ENCODE results near the gene TTF2.

The TTF2 gene

DNA sequence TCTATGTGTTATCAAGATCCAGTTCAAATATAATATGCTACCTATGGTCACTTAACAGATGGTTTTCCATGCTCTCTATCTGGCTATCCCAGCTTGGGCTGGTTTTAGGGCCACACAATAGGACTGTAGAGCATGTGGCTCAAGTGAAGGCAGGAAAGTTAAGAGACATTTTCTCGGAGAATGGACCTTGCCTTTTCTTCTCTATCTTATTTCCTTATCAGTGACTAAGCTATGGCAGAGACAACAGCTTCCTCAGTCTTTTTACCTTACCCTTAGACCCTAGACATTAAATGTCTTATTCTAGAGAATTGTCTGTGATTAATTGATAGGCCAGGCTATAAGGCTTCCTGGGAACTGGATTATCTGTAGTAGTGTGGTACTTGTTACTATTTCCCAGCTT lies 30.4 kb upstream of the TTF2 start:
- Histone ChIP-seq H3K27me3 (ENCODE audit: insufficient read depth, low read depth, severe bottlenecking) (no peaks in the 10 kb centered on the region), H3K4me3 (ENCODE audit: low read depth, low read length) (no peak overlapping the region), H3K27ac (no peak overlapping the region), H3K36me3 (no peaks in the 10 kb centered on the region), H3K9me3 (ENCODE audit: severe bottlenecking) (no peaks in the 10 kb centered on the region)
- DNase-seq: no peak
- TF ChIP-seq, protein P1, sequence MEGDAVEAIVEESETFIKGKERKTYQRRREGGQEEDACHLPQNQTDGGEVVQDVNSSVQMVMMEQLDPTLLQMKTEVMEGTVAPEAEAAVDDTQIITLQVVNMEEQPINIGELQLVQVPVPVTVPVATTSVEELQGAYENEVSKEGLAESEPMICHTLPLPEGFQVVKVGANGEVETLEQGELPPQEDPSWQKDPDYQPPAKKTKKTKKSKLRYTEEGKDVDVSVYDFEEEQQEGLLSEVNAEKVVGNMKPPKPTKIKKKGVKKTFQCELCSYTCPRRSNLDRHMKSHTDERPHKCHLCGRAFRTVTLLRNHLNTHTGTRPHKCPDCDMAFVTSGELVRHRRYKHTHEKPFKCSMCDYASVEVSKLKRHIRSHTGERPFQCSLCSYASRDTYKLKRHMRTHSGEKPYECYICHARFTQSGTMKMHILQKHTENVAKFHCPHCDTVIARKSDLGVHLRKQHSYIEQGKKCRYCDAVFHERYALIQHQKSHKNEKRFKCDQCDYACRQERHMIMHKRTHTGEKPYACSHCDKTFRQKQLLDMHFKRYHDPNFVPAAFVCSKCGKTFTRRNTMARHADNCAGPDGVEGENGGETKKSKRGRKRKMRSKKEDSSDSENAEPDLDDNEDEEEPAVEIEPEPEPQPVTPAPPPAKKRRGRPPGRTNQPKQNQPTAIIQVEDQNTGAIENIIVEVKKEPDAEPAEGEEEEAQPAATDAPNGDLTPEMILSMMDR (IDR thresholded peaks at IDR 0.05; ENCODE audit: low read depth, low read length): no peak

DNA sequence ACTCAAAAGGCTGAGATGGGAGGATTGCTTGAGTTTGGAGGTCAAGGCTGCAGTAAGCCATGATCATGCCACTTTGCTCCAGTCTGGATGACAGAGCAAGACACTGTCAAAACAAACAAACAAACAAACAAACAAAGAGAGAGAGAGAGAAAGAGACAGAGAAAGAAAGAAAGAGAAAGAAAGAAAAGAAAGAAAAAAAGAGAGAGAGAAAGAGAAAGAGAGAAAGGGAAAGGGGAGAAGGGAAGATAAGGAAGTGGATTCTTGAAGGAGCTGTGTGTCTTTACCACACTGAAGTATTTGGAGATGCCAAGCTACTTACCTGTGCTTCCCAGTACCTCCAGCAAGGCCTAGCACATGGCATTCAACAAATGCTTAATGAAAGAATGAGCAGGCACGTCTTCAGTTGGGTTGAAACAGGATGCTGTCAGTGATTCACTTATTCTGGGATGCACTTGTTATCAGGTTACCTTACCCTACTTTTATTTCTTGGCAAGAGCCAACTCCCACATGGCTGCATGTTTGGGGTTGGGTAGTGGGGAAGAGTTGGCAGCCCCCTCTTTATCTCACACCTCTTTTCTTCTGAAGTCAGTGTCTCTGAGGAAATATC lies 29.8 kb upstream of the TTF2 start:
- no peaks in the 10 kb centered on the region for H3K27me3 ChIP-seq (ENCODE audit: insufficient read depth, low read depth, severe bottlenecking)
- H3K36me3 ChIP-seq: no peaks in the 10 kb centered on the region
- no peak overlapping the region for H3K27ac ChIP-seq
- no peaks in the 10 kb centered on the region for H3K9me3 ChIP-seq (ENCODE audit: severe bottlenecking)
- no peak for DNase-seq
- TF ChIP-seq, protein P1 (IDR thresholded peaks at IDR 0.05; ENCODE audit: low read depth, low read length): no peak
- no peak overlapping the region for H3K4me3 ChIP-seq (ENCODE audit: low read depth, low read length)

DNA sequence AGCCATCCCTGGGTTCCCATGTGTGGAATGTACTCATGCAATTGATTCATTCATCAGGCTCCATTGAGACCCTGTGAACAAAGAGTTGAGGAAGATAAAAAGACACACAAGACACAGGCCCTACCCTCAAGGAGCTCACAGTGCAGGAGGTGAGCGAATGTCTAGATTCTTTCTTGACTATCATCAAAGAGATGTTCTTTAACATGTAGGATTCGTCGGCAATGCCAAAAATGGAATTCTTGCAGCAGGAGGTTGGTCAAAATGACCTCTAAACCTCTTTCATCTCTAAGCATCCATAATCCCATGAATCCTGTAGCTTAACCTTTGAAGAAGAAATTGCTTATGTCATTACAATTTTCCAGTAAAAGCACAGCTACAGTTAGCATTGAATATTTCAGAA lies 27.9 kb upstream of the TTF2 start:
- H3K36me3 ChIP-seq: no peaks in the 10 kb centered on the region
- H3K27me3 ChIP-seq (ENCODE audit: insufficient read depth, low read depth, severe bottlenecking): no peaks in the 10 kb centered on the region
- DNase-seq: no peak
- TF ChIP-seq, protein P1 (IDR thresholded peaks at IDR 0.05; ENCODE audit: low read depth, low read length): no peak
- no peak overlapping the region for H3K27ac ChIP-seq
- no peaks in the 10 kb centered on the region for H3K9me3 ChIP-seq (ENCODE audit: severe bottlenecking)
- H3K4me3 ChIP-seq (ENCODE audit: low read depth, low read length): no peak overlapping the region

DNA sequence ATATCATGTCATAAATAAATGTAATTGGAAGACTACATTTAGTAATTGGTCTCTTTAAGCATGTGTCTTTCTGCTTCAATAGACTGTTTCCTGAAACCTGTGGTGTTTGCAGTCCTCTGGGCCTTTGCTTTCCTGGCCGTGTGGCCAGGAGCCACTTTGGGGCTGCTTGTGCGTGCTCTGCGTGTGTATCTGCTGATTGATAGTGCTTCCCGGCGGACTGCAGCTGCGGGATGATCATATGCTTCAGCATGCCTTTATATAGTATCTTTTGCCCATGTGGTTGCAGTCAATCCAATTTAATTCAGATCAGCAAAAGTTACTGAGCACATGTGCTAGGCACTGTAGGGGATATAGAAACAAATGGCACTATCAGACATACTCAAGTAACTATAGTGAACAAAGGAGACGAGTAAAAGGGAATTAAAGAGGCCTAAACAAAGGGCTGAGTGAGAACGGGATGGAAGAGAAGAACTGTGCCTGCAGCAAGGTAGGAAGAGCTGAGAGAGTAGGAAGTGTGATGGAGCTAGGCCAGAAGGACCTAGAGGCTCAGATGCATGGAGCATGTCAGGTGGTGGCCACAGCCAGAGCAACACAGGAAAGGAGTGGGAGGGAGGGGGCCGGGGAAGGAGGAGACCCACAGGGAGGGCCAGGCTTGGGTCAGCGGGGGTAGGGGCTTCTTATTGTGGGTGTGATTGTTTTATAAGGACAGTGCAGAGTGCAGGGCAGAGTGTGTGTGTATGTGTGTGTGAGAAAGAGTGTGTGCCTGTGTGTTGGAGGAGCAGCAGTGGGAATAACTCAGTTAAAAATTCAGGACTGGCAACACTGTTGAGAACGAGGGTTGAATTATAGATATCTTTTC lies 27.2 kb upstream of the TTF2 start:
- Histone ChIP-seq H3K9me3 (ENCODE audit: severe bottlenecking) (no peaks in the 10 kb centered on the region), H3K27me3 (ENCODE audit: insufficient read depth, low read depth, severe bottlenecking) (no peaks in the 10 kb centered on the region), H3K4me3 (ENCODE audit: low read depth, low read length) (no peak overlapping the region), H3K27ac (no peak overlapping the region; the same call in 1 of the 2 replicates), H3K36me3 (no peaks in the 10 kb centered on the region)
- TF ChIP-seq, protein P1 (IDR thresholded peaks at IDR 0.05; ENCODE audit: low read depth, low read length): no peak
- peak; percentile 16 for DNase-seq

DNA sequence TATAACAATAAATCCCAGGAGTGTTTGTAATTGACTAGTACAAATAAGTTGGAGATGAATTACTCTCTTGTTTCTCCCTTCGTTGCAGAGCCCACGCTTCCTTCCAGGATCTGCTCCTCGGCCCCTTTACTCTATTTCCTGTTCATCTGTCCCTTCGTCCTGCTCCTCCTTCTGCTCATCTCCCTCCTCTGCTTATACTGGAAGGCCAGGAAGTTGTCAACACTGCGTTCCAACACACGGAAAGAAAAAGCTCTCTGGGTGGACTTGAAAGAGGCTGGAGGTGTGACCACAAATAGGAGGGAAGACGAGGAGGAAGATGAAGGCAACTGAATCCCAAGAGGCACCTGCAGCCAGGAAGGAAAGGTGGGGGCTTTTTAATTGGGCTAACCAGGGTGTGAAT lies 26.4 kb upstream of the TTF2 start:
- Histone ChIP-seq H3K4me3 (ENCODE audit: low read depth, low read length) (no peak overlapping the region), H3K36me3 (no peaks in the 10 kb centered on the region), H3K27ac (no peak overlapping the region), H3K27me3 (ENCODE audit: insufficient read depth, low read depth, severe bottlenecking) (no peaks in the 10 kb centered on the region), H3K9me3 (ENCODE audit: severe bottlenecking) (no peaks in the 10 kb centered on the region)
- TF ChIP-seq, protein P1 (IDR thresholded peaks at IDR 0.05; ENCODE audit: low read depth, low read length): no peak
- DNase-seq: no peak
